GM10248 (cell line): ENCODE measurements around the gene CYB5D1.

Source experiments
- CTCF ChIA-PET: fragments of 300-600 bp; sonication (Branson Sonifier 250); formaldehyde crosslinking; extraction: SDS; loops from one replicate; lab custom pipeline; 2021; ENCODE audit warnings: antibody characterized with exemption; lab: Yijun Ruan, JAX
- POLR2A ChIA-PET: fragments of 350-650 bp; sonication (Branson Sonifier 250); formaldehyde crosslinking; extraction: SDS; loops from one replicate; lab custom pipeline; 2020; ENCODE audit warnings: antibody characterized with exemption; lab: Yijun Ruan, JAX
- DNase-seq: peaks from one replicate; pipeline ENCODE4 v3.0.0; 2012; ENCODE audit errors: extremely low spot score
- CTCF ChIP-seq: IDR thresholded peaks from 2 replicates; pipeline ENCODE4 v1.5.1; 2012; ENCODE audit warnings: mild to moderate bottlenecking, low read depth; ENCODE audit errors: extremely low read depth, missing control alignments, control extremely low read depth

The CYB5D1 gene

GRCh38 chr17:7887482-7888183 lies 29.8 kb downstream of the CYB5D1 start:
- peak; percentile 91 for DNase-seq
- TF ChIP-seq CTCF: no peak
- CTCF ChIA-PET: no interaction called here
- POLR2A ChIA-PET: no interaction called here

- POLR2A ChIA-PET: no interaction called here
- TF ChIP-seq CTCF: no peak
- no peak for DNase-seq
- CTCF ChIA-PET: interaction anchor here (1.2 to 1.3 kb wide), 2 partner anchors 13 to 101 kb away, joined by 3 to 7 read pairs; no protein-coding TSS in a partner anchor
Measured at GRCh38 chr17:7888184-7888920, 30.5 kb downstream of the CYB5D1 start, which contains the start of gene CHD3. CHD3 (plus strand) TSS chr17:7888789; CDS start chr17:7889001, 212 bp downstream.

- DNase-seq: no peak
- ChIA-PET CTCF (interaction anchor here (1.2 to 1.3 kb wide), 2 partner anchors 12 to 100 kb away, joined by 3 to 7 read pairs; no protein-coding TSS in a partner anchor), POLR2A (no interaction called here)
- TF ChIP-seq CTCF: no peak
Measured at GRCh38 chr17:7889166-7889955, 31.6 kb downstream of the CYB5D1 start.

- TF ChIP-seq CTCF: no peak
- CTCF ChIA-PET: no interaction called here
- POLR2A ChIA-PET: no interaction called here
- DNase-seq: no peak
Measured at GRCh38 chr17:7893187-7893880, 35.5 kb downstream of the CYB5D1 start.

GRCh38 chr17:7894226-7894625 lies 36.4 kb downstream of the CYB5D1 start:
- POLR2A ChIA-PET: no interaction called here
- no peak for TF ChIP-seq CTCF
- CTCF ChIA-PET: interaction anchor here (1.5 kb wide), 1 partner anchor 11 kb away, joined by 4 read pairs; no protein-coding TSS in a partner anchor
- no peak for DNase-seq
